Ishikawa (cell line): ENCODE data around the gene TNFAIP3.

Source experiments
- CEBPB ChIP-seq: IDR thresholded peaks from 2 replicates; pipeline ENCODE4 v1.6.1; 2012
- CREB1 ChIP-seq: IDR thresholded peaks from 2 replicates; pipeline ENCODE4 v1.6.1; 2012; ENCODE audit warnings: low read depth
- EGR1 ChIP-seq: IDR thresholded peaks from 2 replicates; pipeline ENCODE4 v1.6.1; 2012
- FOXM1 ChIP-seq: IDR thresholded peaks from 2 replicates; pipeline ENCODE4 v1.6.1; 2012; ENCODE audit warnings: low read depth, borderline replicate concordance
- NFIC ChIP-seq: IDR thresholded peaks from 2 replicates; pipeline ENCODE4 v1.6.1; 2012
- REST ChIP-seq: IDR thresholded peaks from 2 replicates; pipeline ENCODE4 v1.6.1; 2012; ENCODE audit warnings: low read depth, mild to moderate bottlenecking
- TAF1 ChIP-seq: IDR thresholded peaks from 2 replicates; pipeline ENCODE4 v1.6.1; 2012; ENCODE audit warnings: low read depth, mild to moderate bottlenecking
- TCF12 ChIP-seq: IDR thresholded peaks from 2 replicates; pipeline ENCODE4 v1.6.1; 2012; ENCODE audit warnings: low read depth
- TEAD4 ChIP-seq: IDR thresholded peaks from 2 replicates; pipeline ENCODE4 v1.6.1; 2012
- YY1 ChIP-seq: IDR thresholded peaks from 2 replicates; pipeline ENCODE4 v1.6.1; 2012; ENCODE audit warnings: low read depth
- ZBTB7A ChIP-seq: IDR thresholded peaks from 2 replicates; pipeline ENCODE4 v1.6.1; 2012; ENCODE audit warnings: low read depth
- TF ChIP-seq, protein P1 (sequence below): IDR thresholded peaks from 2 replicates; pipeline ENCODE4 v1.6.1; 2012

Gene TNFAIP3

DNA sequence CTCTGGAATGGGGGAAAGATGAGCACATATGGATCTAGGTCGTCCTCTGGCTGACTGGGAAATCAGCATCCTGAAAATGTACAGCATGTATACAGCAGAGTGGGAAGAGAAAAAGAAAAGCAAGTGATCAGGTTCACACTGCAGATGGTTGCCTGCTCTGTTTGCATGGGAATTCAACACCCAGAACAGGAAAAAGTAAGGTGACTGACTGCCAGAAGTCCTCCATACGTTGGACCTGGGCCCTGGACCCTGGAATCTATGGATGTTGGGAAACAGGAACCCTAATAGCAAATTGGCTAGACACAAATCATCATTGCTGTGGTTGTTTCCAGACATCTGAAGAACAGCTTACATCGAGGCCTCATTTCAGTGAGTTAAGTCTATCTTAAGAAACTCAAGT lies 30.3 kb upstream of the TNFAIP3 start:
- TF ChIP-seq EGR1 (no peak), REST (no peak), TEAD4 (no peak), NFIC (no peak), FOXM1 (no peak), TCF12 (no peak), CREB1 (no peak), CEBPB (no peak)
- TF ChIP-seq, protein P1, sequence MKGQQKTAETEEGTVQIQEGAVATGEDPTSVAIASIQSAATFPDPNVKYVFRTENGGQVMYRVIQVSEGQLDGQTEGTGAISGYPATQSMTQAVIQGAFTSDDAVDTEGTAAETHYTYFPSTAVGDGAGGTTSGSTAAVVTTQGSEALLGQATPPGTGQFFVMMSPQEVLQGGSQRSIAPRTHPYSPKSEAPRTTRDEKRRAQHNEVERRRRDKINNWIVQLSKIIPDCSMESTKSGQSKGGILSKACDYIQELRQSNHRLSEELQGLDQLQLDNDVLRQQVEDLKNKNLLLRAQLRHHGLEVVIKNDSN: no peak

- TF ChIP-seq TAF1: no peak
- no peak for TF ChIP-seq NFIC
Observed at GRCh38 chr6:137839076-137839475, 28.0 kb upstream of the TNFAIP3 start.

GRCh38 chr6:137840252-137840651 lies 26.8 kb upstream of the TNFAIP3 start:
- no peak for TF ChIP-seq EGR1
- no peak for TF ChIP-seq FOXM1
- no peak for TF ChIP-seq TCF12
- no peak for TF ChIP-seq CEBPB
- TF ChIP-seq YY1: no peak
- TF ChIP-seq, protein P1: no peak

DNA sequence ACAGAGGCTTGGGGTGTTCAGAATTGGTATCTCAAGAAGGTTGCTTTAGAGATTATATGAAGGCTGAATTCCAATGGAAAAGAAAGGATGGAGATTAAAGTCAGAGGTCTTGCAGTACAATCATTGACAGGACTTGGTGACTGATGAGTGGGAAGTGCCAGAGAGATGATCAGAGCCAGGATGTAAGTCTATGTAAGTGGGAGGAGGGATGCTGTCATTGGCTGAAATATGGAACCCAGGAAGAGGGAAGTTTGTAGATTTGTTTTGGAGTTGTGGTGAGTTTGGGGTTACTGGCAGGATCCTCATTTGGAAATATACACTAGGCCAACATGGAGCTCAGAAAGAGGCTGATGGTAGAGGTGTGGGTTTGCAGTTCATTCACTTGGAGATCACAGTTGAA lies 23.8 kb upstream of the TNFAIP3 start:
- TF ChIP-seq, protein P1: no peak

- no peak for TF ChIP-seq CEBPB
Observed at GRCh38 chr6:137845460-137845859, 21.6 kb upstream of the TNFAIP3 start.

DNA sequence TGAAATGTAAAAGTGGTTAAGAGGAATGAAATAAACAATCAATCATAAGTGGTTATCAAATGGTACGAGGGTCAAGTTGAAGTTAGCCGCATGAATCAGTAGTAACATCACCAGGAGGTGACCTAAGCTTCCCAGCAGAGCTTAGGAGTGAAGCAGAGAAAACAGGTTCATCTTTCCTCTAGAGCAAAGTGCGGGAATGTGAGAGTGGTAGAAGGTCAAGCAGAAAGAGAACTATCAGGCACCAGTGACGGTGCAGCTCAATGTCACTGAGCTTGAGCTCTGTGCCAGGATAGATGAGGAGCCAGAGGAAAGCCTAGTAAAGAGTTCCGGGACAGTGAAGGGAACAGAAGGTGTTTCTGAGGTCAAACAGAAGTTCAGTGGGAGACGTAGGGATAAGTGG lies 20.8 kb upstream of the TNFAIP3 start:
- no peak for TF ChIP-seq FOXM1
- TF ChIP-seq TAF1: no peak
- no peak for TF ChIP-seq REST

DNA sequence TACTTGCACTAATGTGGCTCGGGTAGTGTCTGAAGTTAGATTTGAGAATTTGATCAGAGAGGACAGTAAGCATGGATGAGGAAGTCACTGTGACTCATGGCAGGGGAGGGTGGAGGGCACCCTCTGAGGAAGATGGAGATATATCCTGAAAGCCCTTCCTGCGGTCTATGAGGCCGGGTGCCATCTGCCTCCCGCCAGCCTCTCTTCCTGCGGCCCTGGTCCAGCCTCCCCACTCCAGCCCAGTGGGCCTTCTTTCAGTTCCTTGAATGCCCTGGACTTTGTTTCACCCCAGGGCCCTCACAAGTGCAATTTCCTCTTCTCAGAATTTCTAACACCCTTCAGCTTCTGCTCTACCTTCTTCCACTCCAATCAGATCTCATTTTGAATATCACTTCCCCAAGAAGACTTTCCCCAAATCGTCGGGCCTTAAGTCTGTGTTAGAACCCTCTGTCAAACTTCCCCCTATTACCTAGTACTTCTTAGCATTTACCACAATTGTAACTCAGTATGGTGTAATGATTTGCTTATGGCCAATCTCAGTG lies 20.2 kb upstream of the TNFAIP3 start:
- TF ChIP-seq, protein P1: no peak
- TF ChIP-seq EGR1 (no peak), NFIC (no peak), CEBPB (no peak), TEAD4 (no peak), REST (no peak), YY1 (no peak), ZBTB7A (no peak)
